H9 (cell line): Measurements from ENCODE around the gene ADH1B. TPM values are rescaled to one million over a fixed set of nuclear protein-coding genes. Genes with fewer than 3 reads are reported as not detected.

ENCODE experiments used
- DNase-seq: peaks from one replicate; pipeline ENCODE4 v3.0.0-alpha.2; 2017
- H2AFZ ChIP-seq: one replicate; pipeline ENCODE4 v1.6.1; 2013; ENCODE audit warnings: mild to moderate bottlenecking, low read length, control low read depth, moderate library complexity
- H2AK5ac ChIP-seq: 2 replicates; pipeline ENCODE4 v1.6.1; 2013; ENCODE audit warnings: low read length, control low read depth, mixed read lengths; ENCODE audit not compliant: insufficient read length
- H2BK120ac ChIP-seq: one replicate; pipeline ENCODE4 v1.6.1; 2013; ENCODE audit warnings: low read depth, mild to moderate bottlenecking, low read length, control low read depth, inconsistent platforms; ENCODE audit not compliant: poor library complexity, severe bottlenecking
- H2BK12ac ChIP-seq: 2 replicates; pipeline ENCODE4 v1.6.1; 2013; ENCODE audit warnings: low read length, control low read depth, mixed read lengths, low read depth; ENCODE audit not compliant: insufficient read length
- H2BK15ac ChIP-seq: 2 replicates; pipeline ENCODE4 v1.6.1; 2013; ENCODE audit warnings: low read depth, low read length, control low read depth
- H2BK20ac ChIP-seq: one replicate; pipeline ENCODE4 v1.6.1; 2013; ENCODE audit warnings: low read depth, mild to moderate bottlenecking, low read length, control low read depth, inconsistent platforms; ENCODE audit not compliant: poor library complexity, severe bottlenecking
- H2BK5ac ChIP-seq: 2 replicates; pipeline ENCODE4 v1.6.1; 2013; ENCODE audit warnings: low read length, control low read depth, mixed read lengths; ENCODE audit not compliant: insufficient read length
- H3K14ac ChIP-seq: 2 replicates; pipeline ENCODE4 v1.6.1; 2013; ENCODE audit warnings: low read length, control low read depth; ENCODE audit not compliant: insufficient read depth
- H3K18ac ChIP-seq: 2 replicates; pipeline ENCODE4 v1.6.1; 2013; ENCODE audit warnings: low read depth, mild to moderate bottlenecking, mixed read lengths, low read length, control low read depth; ENCODE audit not compliant: insufficient read length
- H3K23ac ChIP-seq: 2 replicates; pipeline ENCODE4 v1.6.1; 2013; ENCODE audit warnings: low read length, control low read depth, mixed read lengths, low read depth; ENCODE audit not compliant: insufficient read length
- H3K23me2 ChIP-seq: 2 replicates; pipeline ENCODE4 v1.6.1; 2013; ENCODE audit warnings: low read depth, mild to moderate bottlenecking, mixed read lengths, low read length, control low read depth; ENCODE audit not compliant: insufficient read length, poor library complexity, severe bottlenecking
- H3K27ac ChIP-seq: 2 replicates; pipeline ENCODE4 v1.5.1; 2013; ENCODE audit warnings: low read length, control low read depth, mixed read lengths, low read depth; ENCODE audit not compliant: insufficient read length
- H3K27me3 ChIP-seq: 2 replicates; pipeline ENCODE4 v1.6.1; 2013; ENCODE audit warnings: low read length, control low read depth, inconsistent platforms; ENCODE audit not compliant: insufficient read depth
- H3K4ac ChIP-seq: 2 replicates; pipeline ENCODE4 v1.6.1; 2013; ENCODE audit warnings: low read depth, mild to moderate bottlenecking, control low read depth, inconsistent platforms, low read length, moderate library complexity
- H3K4me1 ChIP-seq: 2 replicates; pipeline ENCODE4 v1.6.1; 2013; ENCODE audit warnings: low read length, control low read depth, inconsistent platforms; ENCODE audit not compliant: insufficient read depth
- H3K4me2 ChIP-seq: 2 replicates; pipeline ENCODE4 v1.6.1; 2013; ENCODE audit warnings: low read length, control low read depth, mixed read lengths; ENCODE audit not compliant: insufficient read length, insufficient read depth
- H3K56ac ChIP-seq: 2 replicates; pipeline ENCODE4 v1.6.1; 2013; ENCODE audit warnings: low read depth, mild to moderate bottlenecking, mixed read lengths, low read length, control low read depth; ENCODE audit not compliant: insufficient read length
- H3K79me1 ChIP-seq: 2 replicates; pipeline ENCODE4 v1.6.1; 2013; ENCODE audit warnings: low read depth, mild to moderate bottlenecking, moderate library complexity, low read length, control low read depth, inconsistent platforms; ENCODE audit not compliant: insufficient read depth, poor library complexity, severe bottlenecking
- H3K79me2 ChIP-seq: 2 replicates; pipeline ENCODE4 v1.6.1; 2013; ENCODE audit warnings: low read length, control low read depth, inconsistent platforms; ENCODE audit not compliant: insufficient read depth
- H3K9ac ChIP-seq: 2 replicates; pipeline ENCODE4 v1.6.1; 2013; ENCODE audit warnings: low read length, control low read depth, mixed read lengths; ENCODE audit not compliant: insufficient read length; ENCODE audit errors: extremely low read depth
- H3K9me3 ChIP-seq: one replicate; pipeline ENCODE4 v1.6.1; 2013; ENCODE audit warnings: low read depth, low read length, inconsistent platforms; ENCODE audit not compliant: control insufficient read depth
- H3T11ph ChIP-seq: one replicate; pipeline ENCODE4 v1.6.1; 2013; ENCODE audit warnings: mild to moderate bottlenecking, low read length, control low read depth, inconsistent platforms
- H4K20me1 ChIP-seq: one replicate; pipeline ENCODE4 v1.6.1; 2013; ENCODE audit not compliant: control insufficient read depth, insufficient read length, insufficient read depth
- H4K5ac ChIP-seq: 2 replicates; pipeline ENCODE4 v1.6.1; 2013; ENCODE audit warnings: low read depth, mild to moderate bottlenecking, mixed read lengths, low read length, control low read depth; ENCODE audit not compliant: insufficient read length
- H4K8ac ChIP-seq: replicated peaks from 2 replicates; pipeline ENCODE4 v1.6.1; 2013; ENCODE audit warnings: low read length, control low read depth, mixed read lengths, low read depth; ENCODE audit not compliant: insufficient read length
- H4K91ac ChIP-seq: 2 replicates; pipeline ENCODE4 v1.6.1; 2013; ENCODE audit warnings: low read depth, mild to moderate bottlenecking, moderate library complexity, mixed read lengths, low read length, control low read depth; ENCODE audit not compliant: insufficient read length
- H3K27ac Mint-ChIP-seq, 3 experiments: 2 replicates in 2 of 3; 3 replicates in 1 of 3; pipeline ENCODE4 v1.8.0; 2020 to 2021; ENCODE audit warnings: mixed read lengths in 3 of 3, mild to moderate bottlenecking in 1 of 3, moderate library complexity in 1 of 3
- H3K27me3 Mint-ChIP-seq: 2 replicates; pipeline ENCODE4 v1.8.0; 2021; ENCODE audit warnings: low read depth, mild to moderate bottlenecking, moderate library complexity, mixed read lengths
- H3K36me3 Mint-ChIP-seq, 3 experiments: 2 replicates in 2 of 3; 3 replicates in 1 of 3; pipeline ENCODE4 v1.8.0; 2020 to 2021; ENCODE audit warnings: low read depth in 3 of 3, mixed read lengths in 3 of 3; ENCODE audit not compliant: insufficient read depth in 1 of 3
- H3K4me1 Mint-ChIP-seq, 2 experiments: 2 replicates each; pipeline ENCODE4 v1.8.0; 2020; ENCODE audit warnings: mixed read lengths in 2 of 2
- H3K4me3 Mint-ChIP-seq, 2 experiments: 2 replicates in 1 of 2; 3 replicates in 1 of 2; pipeline ENCODE4 v1.8.0; 2020 to 2021; ENCODE audit warnings: mild to moderate bottlenecking in 2 of 2, mixed read lengths in 2 of 2, moderate library complexity in 1 of 2
- H3K9me3 Mint-ChIP-seq, 2 experiments: 2 replicates in 1 of 2; 3 replicates in 1 of 2; pipeline ENCODE4 v1.8.0; 2020; ENCODE audit warnings: mild to moderate bottlenecking in 2 of 2, mixed read lengths in 2 of 2, moderate library complexity in 1 of 2
- WGBS: extraction: QIAGEN DNeasy Blood & Tissue Kit; methylation state at CpG from one replicate; pipeline ENCODE4 v1.1.7; 2013; ENCODE audit warnings: missing lambda C conversion rate, low lambda C conversion rate, mixed read lengths; ENCODE audit not compliant: insufficient read length; ENCODE audit errors: extremely low coverage; 5-methylcytosine and 5-hydroxymethylcytosine counted together
- total RNA-seq: library from RNA; stranded (reverse); gene quantifications from 2 replicates; pipeline ENCODE4 v1.2.1, GENCODE V29; 2021
- TF ChIP-seq, protein P1 (sequence below): fragments of 200-600 bp; sonication (generic); conservative IDR thresholded peaks from 3 replicates; pipeline ENCODE4 v1.8.0; 2021; ENCODE audit warnings: antibody characterized with exemption, mild to moderate bottlenecking

Gene ADH1B
- total RNA-seq, 1 experiment from 2014 or later = not detected

GRCh38 chr4:99310389-99310788 is 10.8 kb downstream of the ADH1B start:
- no CpG with 5 or more reads among the region's 2 CpGs for WGBS

More at GRCh38 chr4:99310389-99310788, 10.8 kb downstream of the ADH1B start:
- Histone ChIP-seq H2BK15ac (no peak overlapping the region), H3K4me1 (no peaks in the 10 kb centered on the region), H2BK5ac (no peak overlapping the region), H3K4ac (no peak overlapping the region), H4K20me1 (no peaks in the 10 kb centered on the region), H3K79me2 (no peaks in the 10 kb centered on the region), H2BK20ac (no peak overlapping the region), H3K9ac (no peak overlapping the region), H2BK120ac (no peak overlapping the region), H3K23me2 (no peaks in the 10 kb centered on the region), H3K27ac (no peak overlapping the region), H3K14ac (no peak overlapping the region), H3K79me1 (no peaks in the 10 kb centered on the region), H3K23ac (no peak overlapping the region), H3T11ph (no peak overlapping the region), H4K91ac (no peak overlapping the region), H3K4me2 (no peak overlapping the region), H2AK5ac (no peak overlapping the region), H4K8ac (no peak overlapping the region), H3K27me3 (no peaks in the 10 kb centered on the region), H2BK12ac (no peak overlapping the region), H2AFZ (no peak overlapping the region), H3K18ac (no peak overlapping the region), H3K9me3 (no peaks in the 10 kb centered on the region), H3K56ac (no peak overlapping the region), H4K5ac (no peak overlapping the region)
- Mint-ChIP-seq H3K9me3 (no peaks in the 10 kb centered on the region), H3K36me3 (no peaks in the 10 kb centered on the region), H3K4me1 (peaks cover 16 to 19% of the 10 kb centered on the region in 2 experiments), H3K27ac (peak overlapping the region in 2 of 3 experiments; percentile 22 to 68; a peak in 3 of 7 replicates), H3K4me3 (no peak overlapping the region), H3K27me3 (no peaks in the 10 kb centered on the region)
- DNase-seq = no peak
- TF ChIP-seq, protein P1, sequence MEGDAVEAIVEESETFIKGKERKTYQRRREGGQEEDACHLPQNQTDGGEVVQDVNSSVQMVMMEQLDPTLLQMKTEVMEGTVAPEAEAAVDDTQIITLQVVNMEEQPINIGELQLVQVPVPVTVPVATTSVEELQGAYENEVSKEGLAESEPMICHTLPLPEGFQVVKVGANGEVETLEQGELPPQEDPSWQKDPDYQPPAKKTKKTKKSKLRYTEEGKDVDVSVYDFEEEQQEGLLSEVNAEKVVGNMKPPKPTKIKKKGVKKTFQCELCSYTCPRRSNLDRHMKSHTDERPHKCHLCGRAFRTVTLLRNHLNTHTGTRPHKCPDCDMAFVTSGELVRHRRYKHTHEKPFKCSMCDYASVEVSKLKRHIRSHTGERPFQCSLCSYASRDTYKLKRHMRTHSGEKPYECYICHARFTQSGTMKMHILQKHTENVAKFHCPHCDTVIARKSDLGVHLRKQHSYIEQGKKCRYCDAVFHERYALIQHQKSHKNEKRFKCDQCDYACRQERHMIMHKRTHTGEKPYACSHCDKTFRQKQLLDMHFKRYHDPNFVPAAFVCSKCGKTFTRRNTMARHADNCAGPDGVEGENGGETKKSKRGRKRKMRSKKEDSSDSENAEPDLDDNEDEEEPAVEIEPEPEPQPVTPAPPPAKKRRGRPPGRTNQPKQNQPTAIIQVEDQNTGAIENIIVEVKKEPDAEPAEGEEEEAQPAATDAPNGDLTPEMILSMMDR = no peak
